Measurements from ENCODE around the gene GNPNAT1.

GRCh38 chr14:52741865-52742264 lies 49.5 kb downstream of the GNPNAT1 start:
- TF ChIP-seq CTCF (IDR thresholded peaks at IDR 0.05) = no peak
- no peak for TF ChIP-seq POLR2A (IDR thresholded peaks at IDR 0.05)
- TF ChIP-seq POLR2AphosphoS5 (IDR thresholded peaks at IDR 0.05) = no peak
